ENCODE results near the gene SIL1. TPM values are rescaled to one million over a fixed set of nuclear protein-coding genes. Genes with fewer than 3 reads are reported as not detected.

SIL1 gene
- polyA plus RNA-seq, 3 donors: 25.4 to 35.1 (median 27.9) TPM

DNA sequence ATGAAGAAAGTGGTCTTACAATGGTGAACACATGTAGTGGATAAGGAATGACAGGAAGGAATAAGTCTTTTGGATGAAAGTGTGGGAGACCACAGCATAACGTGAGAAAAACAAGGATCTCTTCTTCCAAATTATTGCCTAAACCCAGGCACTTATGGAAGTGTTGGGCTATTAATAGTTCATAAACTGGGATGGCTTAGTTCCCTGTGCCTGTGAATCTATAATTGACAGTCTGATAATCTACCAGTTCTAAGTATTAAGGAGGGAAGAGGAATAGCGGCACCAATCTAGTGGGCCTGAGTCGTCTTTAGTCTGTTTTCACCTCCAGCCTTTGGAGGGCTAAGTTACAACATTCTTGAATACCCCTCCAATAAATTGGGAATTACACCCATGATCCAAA, 283.8 kb downstream of the SIL1 start:
- DNase-seq: no peak
- Mint-ChIP-seq H3K4me1 (peaks cover 3% of the 10 kb centered on the region), H3K36me3 (peaks cover 52 to 62% of the 10 kb centered on the region in 2 donors), H3K27me3 (ENCODE audit: low read depth in 3 of 3) (peaks cover 0 to 4% (median 0%) of the 10 kb centered on the region in 3 donors), H3K27ac (no peak overlapping the region), H3K9me3 (no peaks in the 10 kb centered on the region), H3K4me3 (no peak overlapping the region)
- Histone ChIP-seq H3K79me2 (ENCODE audit: insufficient read depth, low read length) (no peaks in the 10 kb centered on the region), H3K36me3 (replicated peaks in 1 of 2; ENCODE audit: control insufficient read depth in 1 of 2, insufficient read depth in 2 of 2, low read length in 2 of 2) (peaks cover 17 to 83% of the 10 kb centered on the region in 2 donors), H3K9ac (ENCODE audit: insufficient read depth, low read length, poor library complexity, severe bottlenecking) (no peak overlapping the region), H3K4me1 (ENCODE audit: control insufficient read depth in 1 of 2, insufficient read depth in 2 of 2, low read length in 2 of 2) (no peaks in the 10 kb centered on the region), H3K9me3 (replicated peaks in 1 of 2; ENCODE audit: control insufficient read depth in 1 of 2, insufficient read depth in 1 of 2, low read length in 2 of 2) (no peaks in the 10 kb centered on the region), H3K27ac (ENCODE audit: low read depth in 1 of 2, low read length in 2 of 2) (no peak overlapping the region), H4K20me1 (ENCODE audit: insufficient read depth, low read length) (peaks cover 14% of the 10 kb centered on the region), H2AFZ (ENCODE audit: insufficient read depth, low read depth, low read length, poor library complexity, severe bottlenecking) (no peak overlapping the region), H3K4me2 (replicated peaks; ENCODE audit: extremely low read depth, low read length, poor library complexity, severe bottlenecking) (no peak overlapping the region), H3K27me3 (ENCODE audit: control insufficient read depth in 2 of 2, insufficient read depth in 2 of 2, low read length in 2 of 2) (no peaks in the 10 kb centered on the region), H3K4me3 (replicated peaks in 1 of 3; ENCODE audit: low read depth in 2 of 3, low read length in 3 of 3) (no peak overlapping the region)
- intact Hi-C loops (cut with micrococcal nuclease): no loop called here
- 100% methylated on average over 1 of the region's 3 CpGs for WGBS (ENCODE audit: insufficient coverage)
- TF ChIP-seq, protein P1, sequence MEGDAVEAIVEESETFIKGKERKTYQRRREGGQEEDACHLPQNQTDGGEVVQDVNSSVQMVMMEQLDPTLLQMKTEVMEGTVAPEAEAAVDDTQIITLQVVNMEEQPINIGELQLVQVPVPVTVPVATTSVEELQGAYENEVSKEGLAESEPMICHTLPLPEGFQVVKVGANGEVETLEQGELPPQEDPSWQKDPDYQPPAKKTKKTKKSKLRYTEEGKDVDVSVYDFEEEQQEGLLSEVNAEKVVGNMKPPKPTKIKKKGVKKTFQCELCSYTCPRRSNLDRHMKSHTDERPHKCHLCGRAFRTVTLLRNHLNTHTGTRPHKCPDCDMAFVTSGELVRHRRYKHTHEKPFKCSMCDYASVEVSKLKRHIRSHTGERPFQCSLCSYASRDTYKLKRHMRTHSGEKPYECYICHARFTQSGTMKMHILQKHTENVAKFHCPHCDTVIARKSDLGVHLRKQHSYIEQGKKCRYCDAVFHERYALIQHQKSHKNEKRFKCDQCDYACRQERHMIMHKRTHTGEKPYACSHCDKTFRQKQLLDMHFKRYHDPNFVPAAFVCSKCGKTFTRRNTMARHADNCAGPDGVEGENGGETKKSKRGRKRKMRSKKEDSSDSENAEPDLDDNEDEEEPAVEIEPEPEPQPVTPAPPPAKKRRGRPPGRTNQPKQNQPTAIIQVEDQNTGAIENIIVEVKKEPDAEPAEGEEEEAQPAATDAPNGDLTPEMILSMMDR (IDR thresholded peaks at IDR 0.05): no peak

DNA sequence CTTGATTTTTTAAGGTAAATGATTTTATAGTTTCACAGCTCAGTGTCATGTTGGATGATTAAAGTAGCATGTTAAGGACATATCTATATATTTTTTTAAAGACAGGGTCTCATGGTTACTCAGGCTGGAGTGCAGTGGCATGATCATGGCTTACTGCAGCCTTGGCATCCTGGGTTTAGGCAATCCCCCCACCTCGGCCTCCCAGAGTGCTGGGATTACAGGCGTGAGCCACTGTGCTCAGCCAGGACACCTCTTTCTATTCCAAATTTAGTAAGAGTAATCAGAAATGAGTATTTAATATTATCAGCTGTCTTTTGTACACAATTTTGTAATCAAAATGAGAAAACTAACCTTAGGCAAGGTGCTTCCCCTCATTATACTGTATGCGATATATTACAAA, 284.4 kb downstream of the SIL1 start:
- Histone ChIP-seq H3K36me3 (replicated peaks in 1 of 2; ENCODE audit: control insufficient read depth in 1 of 2, insufficient read depth in 2 of 2, low read length in 2 of 2) (peaks cover 13 to 83% of the 10 kb centered on the region in 2 donors), H3K27ac (ENCODE audit: low read depth in 1 of 2, low read length in 2 of 2) (no peak overlapping the region), H3K9ac (ENCODE audit: insufficient read depth, low read length, poor library complexity, severe bottlenecking) (no peak overlapping the region), H4K20me1 (ENCODE audit: insufficient read depth, low read length) (peaks cover 12% of the 10 kb centered on the region), H3K4me1 (ENCODE audit: control insufficient read depth in 1 of 2, insufficient read depth in 2 of 2, low read length in 2 of 2) (no peaks in the 10 kb centered on the region), H3K9me3 (replicated peaks in 1 of 2; ENCODE audit: control insufficient read depth in 1 of 2, insufficient read depth in 1 of 2, low read length in 2 of 2) (no peaks in the 10 kb centered on the region), H3K27me3 (ENCODE audit: control insufficient read depth in 2 of 2, insufficient read depth in 2 of 2, low read length in 2 of 2) (no peaks in the 10 kb centered on the region), H3K4me2 (replicated peaks; ENCODE audit: extremely low read depth, low read length, poor library complexity, severe bottlenecking) (no peak overlapping the region), H3K4me3 (replicated peaks in 1 of 3; ENCODE audit: low read depth in 2 of 3, low read length in 3 of 3) (no peak overlapping the region), H3K79me2 (ENCODE audit: insufficient read depth, low read length) (no peaks in the 10 kb centered on the region), H2AFZ (ENCODE audit: insufficient read depth, low read depth, low read length, poor library complexity, severe bottlenecking) (no peak overlapping the region)
- no peak overlapping the region for H3K4me3 Mint-ChIP-seq
- H3K36me3 Mint-ChIP-seq: peaks cover 49 to 61% of the 10 kb centered on the region in 2 donors
- peaks cover 0 to 4% (median 0%) of the 10 kb centered on the region in 3 donors for H3K27me3 Mint-ChIP-seq (ENCODE audit: low read depth in 3 of 3)
- no peak for DNase-seq
- TF ChIP-seq, protein P1 (IDR thresholded peaks at IDR 0.05): no peak
- WGBS (ENCODE audit: insufficient coverage): no CpG with 5 or more reads among the region's 3 CpGs
- no peaks in the 10 kb centered on the region for H3K9me3 Mint-ChIP-seq
- no peak overlapping the region for H3K27ac Mint-ChIP-seq
- intact Hi-C loops (cut with micrococcal nuclease): no loop called here
- H3K4me1 Mint-ChIP-seq: peaks cover 3% of the 10 kb centered on the region

Data from CD14-positive monocyte (primary cell).